Calu3 (cell line): ENCODE results near the gene NUDT4. TPM values are rescaled to one million over a fixed set of nuclear protein-coding genes. Genes with fewer than 3 reads are reported as not detected.
"Not testable (repeated sequence)": the region's sequence is repeated elsewhere in the genome, so short reads cannot be mapped to it uniquely, and the experiment has no call there.

Experiments used
- BruUV-seq: library from RNA; stranded (reverse); fragments of 400-500 nt; replicated peaks from 2 replicates; lab custom pipeline; 2021; lab: Mats Ljungman, UMichigan
- CTCF ChIA-PET: fragments of 300-600 bp; sonication (Branson Sonifier 250); formaldehyde crosslinking; loops from one replicate; lab custom pipeline; 2022; ENCODE audit warnings: antibody characterized with exemption; lab: Charles Lee
- DNase-seq: peaks from one replicate; pipeline ENCODE4 v3.0.0; 2022
- H3K27ac Mint-ChIP-seq: one replicate; pipeline ENCODE4 v1.8.0; 2022; ENCODE audit warnings: mixed read lengths; ENCODE audit not compliant: unreplicated experiment
- H3K27me3 Mint-ChIP-seq: one replicate; pipeline ENCODE4 v1.8.0; 2022; ENCODE audit warnings: mixed read lengths; ENCODE audit not compliant: unreplicated experiment
- H3K36me3 Mint-ChIP-seq: one replicate; pipeline ENCODE4 v1.8.0; 2022; ENCODE audit warnings: mild to moderate bottlenecking, moderate library complexity, mixed read lengths; ENCODE audit not compliant: insufficient read depth, unreplicated experiment
- H3K4me1 Mint-ChIP-seq: one replicate; pipeline ENCODE4 v1.8.0; 2022; ENCODE audit warnings: mild to moderate bottlenecking, low read depth, mixed read lengths; ENCODE audit not compliant: unreplicated experiment
- H3K4me3 Mint-ChIP-seq: one replicate; pipeline ENCODE4 v1.8.0; 2022; ENCODE audit warnings: mild to moderate bottlenecking, low read depth, moderate library complexity, mixed read lengths; ENCODE audit not compliant: unreplicated experiment
- H3K9me3 Mint-ChIP-seq: one replicate; pipeline ENCODE4 v1.8.0; 2022; ENCODE audit warnings: low read depth, mixed read lengths; ENCODE audit not compliant: unreplicated experiment
- intact Hi-C: fragments of 100-400 bp; cut with micrococcal nuclease; formaldehyde crosslinking; loops from one replicate; pipeline ENCODE4 v1.10.0; 2022; ENCODE audit not compliant: unreplicated experiment
- total RNA-seq: library from RNA; stranded (reverse); gene quantifications from 2 replicates; pipeline ENCODE4 v1.2.3, GENCODE V29; 2022
- TF ChIP-seq, protein P1 (sequence below): fragments of 200-600 bp; IDR thresholded peaks from one replicate; pipeline ENCODE4 v1.8.0; 2022; ENCODE audit warnings: antibody characterized with exemption; ENCODE audit not compliant: unreplicated experiment

The NUDT4 gene
- total RNA-seq, 1 experiment from 2014 or later: 47.3 TPM

- peaks cover 50% of the 10 kb centered on the region for H3K4me1 Mint-ChIP-seq
- H3K27ac Mint-ChIP-seq: peak overlapping the region; percentile 96
- peaks cover 44% of the 10 kb centered on the region for H3K36me3 Mint-ChIP-seq
- H3K4me3 Mint-ChIP-seq: peak overlapping the region; percentile 99
- no peak for DNase-seq
- CTCF ChIA-PET: interaction anchor here (0.6 to 4.0 kb wide), 4 partner anchors 91 to 392 kb away, joined by 3 to 31 read pairs (median 3); no protein-coding TSS in a partner anchor
- H3K9me3 Mint-ChIP-seq: no peaks in the 10 kb centered on the region
- intact Hi-C loops: no loop called here
- H3K27me3 Mint-ChIP-seq: no peaks in the 10 kb centered on the region
- TSS peak; percentile 58 for BruUV-seq
- TF ChIP-seq, protein P1, sequence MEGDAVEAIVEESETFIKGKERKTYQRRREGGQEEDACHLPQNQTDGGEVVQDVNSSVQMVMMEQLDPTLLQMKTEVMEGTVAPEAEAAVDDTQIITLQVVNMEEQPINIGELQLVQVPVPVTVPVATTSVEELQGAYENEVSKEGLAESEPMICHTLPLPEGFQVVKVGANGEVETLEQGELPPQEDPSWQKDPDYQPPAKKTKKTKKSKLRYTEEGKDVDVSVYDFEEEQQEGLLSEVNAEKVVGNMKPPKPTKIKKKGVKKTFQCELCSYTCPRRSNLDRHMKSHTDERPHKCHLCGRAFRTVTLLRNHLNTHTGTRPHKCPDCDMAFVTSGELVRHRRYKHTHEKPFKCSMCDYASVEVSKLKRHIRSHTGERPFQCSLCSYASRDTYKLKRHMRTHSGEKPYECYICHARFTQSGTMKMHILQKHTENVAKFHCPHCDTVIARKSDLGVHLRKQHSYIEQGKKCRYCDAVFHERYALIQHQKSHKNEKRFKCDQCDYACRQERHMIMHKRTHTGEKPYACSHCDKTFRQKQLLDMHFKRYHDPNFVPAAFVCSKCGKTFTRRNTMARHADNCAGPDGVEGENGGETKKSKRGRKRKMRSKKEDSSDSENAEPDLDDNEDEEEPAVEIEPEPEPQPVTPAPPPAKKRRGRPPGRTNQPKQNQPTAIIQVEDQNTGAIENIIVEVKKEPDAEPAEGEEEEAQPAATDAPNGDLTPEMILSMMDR: no peak
These were observed 1.7 kb downstream of the NUDT4 start for GRCh38 chr12:93379326-93379980.

DNA sequence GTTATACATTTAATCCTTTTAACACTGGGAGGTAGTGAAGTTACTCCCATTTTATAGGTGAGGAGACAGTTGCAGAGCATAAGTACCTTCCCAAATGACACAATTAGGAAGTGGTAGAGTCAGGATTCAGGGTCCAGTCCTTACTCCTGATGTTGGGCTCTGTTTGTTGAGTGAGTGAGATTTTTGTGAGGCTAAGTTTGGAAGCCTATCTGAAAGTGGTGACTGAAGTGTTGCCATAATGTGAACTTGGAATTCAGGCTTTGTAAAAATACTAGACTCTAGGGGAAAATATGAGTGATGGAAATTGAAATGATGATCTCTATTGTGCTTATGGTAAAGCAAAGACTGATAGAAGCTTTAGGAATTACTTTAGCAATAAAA lies 2.2 kb downstream of the NUDT4 start:
- intact Hi-C loops: loop anchor here (1.0 to 5.0 kb wide), 5 partner anchors 233 to 553 kb away; no protein-coding TSS in a partner anchor
- Mint-ChIP-seq H3K4me1 (peaks cover 46% of the 10 kb centered on the region), H3K36me3 (peaks cover 44% of the 10 kb centered on the region), H3K4me3 (peak overlapping the region; percentile 99), H3K27me3 (no peaks in the 10 kb centered on the region), H3K9me3 (no peaks in the 10 kb centered on the region), H3K27ac (peak overlapping the region; percentile 96)
- BruUV-seq: no TSS peak
- no peak for DNase-seq
- CTCF ChIA-PET: interaction anchor here (0.8 to 4.0 kb wide), 10 partner anchors 17 to 392 kb away, joined by 3 to 31 read pairs (median 3); no protein-coding TSS in a partner anchor
- TF ChIP-seq, protein P1: no peak

DNA sequence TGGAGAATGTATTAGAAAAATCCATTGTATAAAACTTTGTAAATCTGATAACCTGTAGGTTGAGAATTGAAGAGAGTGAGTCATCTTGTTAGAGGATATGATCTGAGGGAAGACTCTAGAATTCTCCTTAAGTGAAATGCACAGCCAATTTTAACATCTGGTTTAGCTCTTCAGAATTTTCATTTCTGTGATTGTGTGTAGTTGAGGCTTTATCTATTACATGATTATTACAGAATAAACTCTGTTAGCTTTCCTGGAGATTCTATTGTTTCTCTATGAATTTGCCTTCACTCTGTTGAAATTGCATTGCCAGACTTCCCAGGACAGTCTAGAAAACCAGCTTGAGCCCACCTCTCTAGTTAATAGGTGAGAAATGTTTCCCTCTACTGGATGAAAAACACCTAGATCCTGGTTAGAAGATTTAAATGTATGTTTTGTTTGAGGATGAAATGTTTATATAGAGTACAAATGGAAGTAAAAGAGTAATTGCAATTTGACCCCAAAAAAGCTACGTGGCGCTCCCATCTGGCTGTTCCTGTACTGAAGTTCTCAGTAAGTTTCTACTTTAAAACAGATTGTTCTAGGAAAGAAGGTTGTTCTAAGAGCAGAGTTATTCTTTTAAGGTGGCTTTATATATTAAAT lies 2.9 kb downstream of the NUDT4 start:
- no TSS peak for BruUV-seq
- intact Hi-C loops: loop anchor here (1.0 to 5.0 kb wide), 5 partner anchors 233 to 553 kb away; no protein-coding TSS in a partner anchor
- CTCF ChIA-PET: interaction anchor here (0.8 to 4.0 kb wide), 9 partner anchors 16 to 393 kb away, joined by 3 to 31 read pairs (median 3); no protein-coding TSS in a partner anchor
- Mint-ChIP-seq H3K4me3 (peak overlapping the region; percentile 99), H3K4me1 (peaks cover 46% of the 10 kb centered on the region), H3K9me3 (no peaks in the 10 kb centered on the region), H3K27me3 (no peaks in the 10 kb centered on the region), H3K27ac (peak overlapping the region; percentile 96), H3K36me3 (peaks cover 44% of the 10 kb centered on the region)
- TF ChIP-seq, protein P1: no peak
- no peak for DNase-seq

DNA sequence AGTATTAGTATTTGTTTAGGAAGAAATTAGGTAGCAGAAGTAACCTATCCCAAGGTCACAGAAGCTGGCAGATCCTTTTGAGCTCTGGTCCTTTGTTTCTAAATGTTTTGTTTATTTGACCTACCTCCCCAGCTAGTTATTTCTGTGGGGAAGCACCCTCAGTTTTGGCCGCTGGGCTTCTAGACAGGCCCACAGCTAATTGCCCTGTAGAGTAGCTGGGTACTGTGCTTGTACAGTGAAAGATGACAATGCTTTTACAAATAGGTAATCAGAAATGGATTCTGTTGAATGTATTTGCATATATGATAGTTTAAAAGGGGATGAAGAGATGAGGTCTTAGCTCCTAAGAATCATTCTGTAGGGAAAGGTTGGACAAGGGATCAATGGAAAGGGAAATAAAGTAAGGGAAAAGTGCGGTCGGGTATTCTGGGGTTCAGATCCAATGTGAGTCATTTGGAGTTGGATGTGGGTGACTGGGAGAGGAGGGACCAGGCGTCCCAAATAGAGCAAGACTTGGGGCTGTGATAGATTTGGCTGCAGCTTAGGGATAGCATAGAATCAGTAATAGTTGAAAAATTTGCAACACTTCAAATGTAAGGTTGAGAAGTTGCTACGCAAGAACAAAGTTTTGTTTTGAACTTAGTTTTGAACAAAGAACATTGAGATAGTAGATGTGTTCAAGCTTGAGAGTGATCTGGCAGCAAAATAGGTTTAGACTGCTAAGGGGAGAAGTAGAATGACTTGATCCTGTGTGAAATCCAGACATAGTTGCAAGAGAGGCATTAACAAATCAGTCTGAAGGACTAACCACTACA lies 3.6 kb downstream of the NUDT4 start:
- CTCF ChIA-PET: interaction anchor here (0.6 to 4.0 kb wide), 8 partner anchors 15 to 394 kb away, joined by 3 to 31 read pairs (median 4); no protein-coding TSS in a partner anchor
- peaks cover 45% of the 10 kb centered on the region for H3K4me1 Mint-ChIP-seq
- TF ChIP-seq, protein P1: no peak

GRCh38 chr12:93381976-93382437 lies 4.3 kb downstream of the NUDT4 start:
- peaks cover 38% of the 10 kb centered on the region for H3K36me3 Mint-ChIP-seq
- intact Hi-C loops: loop anchor here (2.0 to 5.0 kb wide), 3 partner anchors 235 to 555 kb away; no protein-coding TSS in a partner anchor
- H3K27me3 Mint-ChIP-seq, DNase-seq, H3K9me3 Mint-ChIP-seq, H3K27ac Mint-ChIP-seq, BruUV-seq: not testable (repeated sequence)
- CTCF ChIA-PET: interaction anchor here (0.6 to 4.0 kb wide), 6 partner anchors 37 to 394 kb away, joined by 3 to 31 read pairs (median 3); no protein-coding TSS in a partner anchor
- H3K4me1 Mint-ChIP-seq: peaks cover 38% of the 10 kb centered on the region
- peak overlapping the region; percentile 99 for H3K4me3 Mint-ChIP-seq

More for the DNA sequence above, 3.6 kb downstream of the NUDT4 start:
- no TSS peak for BruUV-seq
- Mint-ChIP-seq H3K36me3 (peaks cover 43% of the 10 kb centered on the region), H3K9me3 (no peaks in the 10 kb centered on the region), H3K27ac (no peak overlapping the region), H3K4me3 (peak overlapping the region; percentile 99), H3K27me3 (no peaks in the 10 kb centered on the region)
- no peak for DNase-seq
- intact Hi-C loops: loop anchor here (2.0 to 5.0 kb wide), 3 partner anchors 234 to 554 kb away; no protein-coding TSS in a partner anchor
